Measurements from ENCODE around the gene LRRC75B. TPM values are rescaled to one million over a fixed set of nuclear protein-coding genes. Genes with fewer than 3 reads are reported as not detected.
"Not testable (repeated sequence)": the region's sequence is repeated elsewhere in the genome, so short reads cannot be mapped to it uniquely, and the experiment has no call there.

LRRC75B gene
- total and polyA plus RNA-seq, 9 donors = 8.0 to 14.9 (median 9.1) TPM

DNA sequence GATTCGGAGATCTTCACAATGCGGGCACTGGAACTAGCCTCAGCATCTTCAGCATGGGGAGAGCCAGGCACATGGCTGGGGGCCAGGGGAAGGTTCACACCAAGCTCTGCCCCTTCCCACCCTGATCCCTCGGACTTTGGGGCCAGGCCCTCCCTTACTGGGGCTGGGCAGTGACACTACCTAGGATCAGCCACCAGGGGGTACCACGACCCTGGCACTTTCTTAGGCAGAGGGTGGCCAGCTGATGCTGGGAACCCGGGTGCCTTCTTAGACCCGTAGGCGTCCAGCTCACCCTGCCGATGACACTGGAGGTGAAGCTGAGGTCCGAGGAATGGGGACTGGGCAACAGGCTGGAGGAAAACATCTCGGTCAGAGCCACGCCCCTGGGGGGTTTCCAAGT, 36.2 kb upstream of the LRRC75B start:
- no CpG with 5 or more reads among the region's 11 CpGs for WGBS (ENCODE audit: insufficient coverage)
- not testable (repeated sequence) for H3K27me3 ChIP-seq (ENCODE audit: control insufficient read depth, insufficient read depth, low read length); H3K4me3 ChIP-seq (ENCODE audit: low read length); H3K36me3 ChIP-seq (ENCODE audit: control insufficient read depth, insufficient read depth, low read length); H3K27ac ChIP-seq (ENCODE audit: low read length); H3K9me3 ChIP-seq (replicated peaks; ENCODE audit: control insufficient read depth, low read depth, low read length)
- H3K4me1 ChIP-seq (ENCODE audit: control insufficient read depth, insufficient read depth, low read length) = peaks cover 15% of the 10 kb centered on the region
- DNase-seq = peak; percentile 4

DNA sequence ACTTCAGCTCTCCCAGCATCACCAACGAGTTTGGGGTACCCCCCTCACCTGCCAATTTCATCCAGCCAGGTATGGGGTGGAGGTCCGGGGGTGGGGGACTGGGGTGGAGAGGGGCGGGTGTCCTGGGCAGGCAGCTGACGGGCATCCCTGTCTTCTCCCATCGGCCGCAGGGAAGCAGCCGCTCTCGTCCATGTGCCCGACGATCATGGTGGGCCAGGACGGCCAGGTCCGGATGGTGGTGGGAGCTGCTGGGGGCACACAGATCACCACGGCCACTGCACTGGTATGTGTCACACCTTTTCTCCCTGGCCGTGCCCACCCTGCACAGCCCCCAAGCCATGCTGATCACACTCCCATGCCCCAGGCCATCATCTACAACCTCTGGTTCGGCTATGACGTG, 35.0 kb upstream of the LRRC75B start:
- not testable (repeated sequence) for H3K27ac ChIP-seq (ENCODE audit: low read length); H3K9me3 ChIP-seq (replicated peaks; ENCODE audit: control insufficient read depth, low read depth, low read length); H3K36me3 ChIP-seq (ENCODE audit: control insufficient read depth, insufficient read depth, low read length); H3K27me3 ChIP-seq (ENCODE audit: control insufficient read depth, insufficient read depth, low read length); H3K4me3 ChIP-seq (ENCODE audit: low read length); DNase-seq
- peaks cover 11% of the 10 kb centered on the region for H3K4me1 ChIP-seq (ENCODE audit: control insufficient read depth, insufficient read depth, low read length)
- WGBS (ENCODE audit: insufficient coverage) = no CpG with 5 or more reads among the region's 16 CpGs

DNA sequence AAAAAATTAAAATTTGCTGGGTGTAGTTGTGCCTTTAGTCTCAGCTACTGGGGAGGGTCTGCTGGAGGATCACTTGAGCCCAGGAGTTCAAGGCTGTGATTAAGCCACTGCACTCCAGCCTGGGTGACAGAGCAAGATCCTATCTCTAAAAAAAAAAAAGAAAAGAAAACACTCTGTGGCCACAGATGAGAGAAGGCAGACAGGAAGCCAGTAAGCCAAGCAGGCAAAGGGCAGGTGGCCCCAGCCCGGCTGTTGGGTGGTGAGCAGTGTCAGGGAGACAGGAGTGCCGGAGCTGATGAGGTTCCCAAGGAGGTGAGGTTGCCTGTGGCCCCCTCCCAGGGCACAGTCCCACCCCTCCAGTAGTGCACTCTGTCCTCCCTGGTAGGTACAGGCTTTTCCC, 29.7 kb upstream of the LRRC75B start:
- not testable (repeated sequence) for H3K27me3 ChIP-seq (ENCODE audit: control insufficient read depth, insufficient read depth, low read length); H3K9me3 ChIP-seq (replicated peaks; ENCODE audit: control insufficient read depth, low read depth, low read length); H3K4me1 ChIP-seq (ENCODE audit: control insufficient read depth, insufficient read depth, low read length); DNase-seq; H3K36me3 ChIP-seq (ENCODE audit: control insufficient read depth, insufficient read depth, low read length); H3K27ac ChIP-seq (ENCODE audit: low read length); H3K4me3 ChIP-seq (ENCODE audit: low read length)
- 0% methylated on average over 1 of the region's 2 CpGs for WGBS (ENCODE audit: insufficient coverage)

DNA sequence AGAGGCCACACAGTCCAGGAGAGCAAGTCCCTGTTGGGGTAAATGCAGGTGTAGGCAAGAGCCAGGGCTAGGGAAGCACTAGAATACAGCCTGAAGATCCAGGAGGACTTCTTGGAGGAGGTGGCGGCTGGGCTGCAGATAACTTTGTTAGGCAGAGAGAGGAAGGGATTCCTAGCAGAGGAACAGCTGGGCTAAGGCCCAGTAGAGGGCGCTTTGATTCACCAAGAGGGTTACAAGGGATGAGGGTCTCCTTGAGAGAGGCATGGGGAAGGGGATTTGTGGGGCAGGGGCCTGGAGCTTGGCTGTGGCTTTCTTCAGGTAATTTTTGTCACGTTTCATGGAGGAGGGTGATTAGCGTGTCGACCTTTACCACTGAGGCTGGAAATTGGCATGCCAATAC, 28.4 kb upstream of the LRRC75B start:
- not testable (repeated sequence) for DNase-seq; H3K36me3 ChIP-seq (ENCODE audit: control insufficient read depth, insufficient read depth, low read length); H3K27ac ChIP-seq (ENCODE audit: low read length); H3K4me3 ChIP-seq (ENCODE audit: low read length); H3K27me3 ChIP-seq (ENCODE audit: control insufficient read depth, insufficient read depth, low read length); H3K4me1 ChIP-seq (ENCODE audit: control insufficient read depth, insufficient read depth, low read length); H3K9me3 ChIP-seq (replicated peaks; ENCODE audit: control insufficient read depth, low read depth, low read length)
- no CpG with 5 or more reads among the region's 5 CpGs for WGBS (ENCODE audit: insufficient coverage)

DNA sequence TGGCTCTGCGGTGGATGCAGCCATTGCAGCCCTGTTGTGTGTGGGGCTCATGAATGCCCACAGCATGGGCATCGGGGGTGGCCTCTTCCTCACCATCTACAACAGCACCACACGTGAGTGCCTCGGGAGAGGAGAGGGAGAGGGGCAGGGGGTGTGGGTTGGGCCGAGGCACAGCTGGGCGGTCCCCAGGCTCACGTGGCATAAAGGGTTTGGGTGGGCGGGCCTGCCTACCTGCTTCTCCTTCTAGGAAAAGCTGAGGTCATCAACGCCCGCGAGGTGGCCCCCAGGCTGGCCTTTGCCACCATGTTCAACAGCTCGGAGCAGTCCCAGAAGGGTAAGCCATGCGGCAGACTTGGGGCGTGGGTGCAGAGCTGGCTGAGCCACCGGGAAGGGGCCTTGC, 21.9 kb upstream of the LRRC75B start:
- not testable (repeated sequence) for DNase-seq; H3K27me3 ChIP-seq (ENCODE audit: control insufficient read depth, insufficient read depth, low read length); H3K4me3 ChIP-seq (ENCODE audit: low read length); H3K4me1 ChIP-seq (ENCODE audit: control insufficient read depth, insufficient read depth, low read length); H3K9me3 ChIP-seq (replicated peaks; ENCODE audit: control insufficient read depth, low read depth, low read length); H3K27ac ChIP-seq (ENCODE audit: low read length); H3K36me3 ChIP-seq (ENCODE audit: control insufficient read depth, insufficient read depth, low read length)
- WGBS (ENCODE audit: insufficient coverage) = 55% methylated on average over 7 of the region's 15 CpGs

DNA sequence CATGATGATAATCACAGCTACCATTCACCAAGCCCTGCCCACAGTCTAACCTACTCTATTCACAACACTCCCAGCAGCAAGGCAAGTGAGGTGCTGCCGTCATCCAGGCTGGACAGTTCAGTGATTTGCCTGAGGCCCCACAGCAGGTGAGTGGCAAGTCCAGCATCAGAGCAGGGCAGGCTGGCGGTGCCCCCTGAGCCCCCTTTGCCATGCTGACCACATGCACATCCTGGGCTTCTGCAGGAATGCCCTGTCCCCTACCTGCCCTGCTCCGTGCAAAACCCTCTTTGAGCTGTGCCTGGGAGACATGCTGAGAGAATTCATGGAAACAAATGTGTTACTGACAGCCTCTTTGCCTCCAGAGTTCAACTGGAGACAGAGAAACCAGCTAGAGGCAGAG, 17.0 kb upstream of the LRRC75B start:
- not testable (repeated sequence) for DNase-seq; H3K36me3 ChIP-seq (ENCODE audit: control insufficient read depth, insufficient read depth, low read length)
- 100% methylated on average over 1 of the region's 3 CpGs for WGBS (ENCODE audit: insufficient coverage)

DNA sequence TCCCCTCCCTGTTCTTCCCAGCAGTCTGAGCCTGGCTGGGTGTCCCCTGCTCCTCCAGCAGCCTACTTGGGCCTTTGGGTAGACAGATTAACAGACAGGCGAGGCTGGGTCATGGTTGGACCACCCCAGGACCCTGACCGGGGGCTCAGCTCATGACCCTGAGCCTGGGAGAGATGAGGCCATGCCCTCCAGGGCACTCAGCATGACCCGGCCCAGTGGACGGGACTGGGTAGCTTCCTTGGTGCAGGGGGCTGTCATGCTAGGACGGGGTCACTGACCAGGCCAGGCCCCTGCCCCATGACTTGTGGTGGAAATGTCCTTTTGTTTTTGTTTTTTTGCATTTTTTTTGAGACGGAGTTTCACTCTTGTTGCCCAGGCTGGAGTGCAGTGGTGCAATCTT, 15.5 kb upstream of the LRRC75B start:
- H3K4me3 ChIP-seq (ENCODE audit: low read length); H3K9me3 ChIP-seq (replicated peaks; ENCODE audit: control insufficient read depth, low read depth, low read length); H3K36me3 ChIP-seq (ENCODE audit: control insufficient read depth, insufficient read depth, low read length); DNase-seq; H3K4me1 ChIP-seq (ENCODE audit: control insufficient read depth, insufficient read depth, low read length); H3K27ac ChIP-seq (ENCODE audit: low read length); H3K27me3 ChIP-seq (ENCODE audit: control insufficient read depth, insufficient read depth, low read length): not testable (repeated sequence)
- WGBS (ENCODE audit: insufficient coverage) = 100% methylated on average over 2 of the region's 6 CpGs

More for the DNA sequence above, 17.0 kb upstream of the LRRC75B start:
- H3K9me3 ChIP-seq (replicated peaks; ENCODE audit: control insufficient read depth, low read depth, low read length); H3K27ac ChIP-seq (ENCODE audit: low read length); H3K27me3 ChIP-seq (ENCODE audit: control insufficient read depth, insufficient read depth, low read length); H3K4me1 ChIP-seq (ENCODE audit: control insufficient read depth, insufficient read depth, low read length); H3K4me3 ChIP-seq (ENCODE audit: low read length): not testable (repeated sequence)

DNA sequence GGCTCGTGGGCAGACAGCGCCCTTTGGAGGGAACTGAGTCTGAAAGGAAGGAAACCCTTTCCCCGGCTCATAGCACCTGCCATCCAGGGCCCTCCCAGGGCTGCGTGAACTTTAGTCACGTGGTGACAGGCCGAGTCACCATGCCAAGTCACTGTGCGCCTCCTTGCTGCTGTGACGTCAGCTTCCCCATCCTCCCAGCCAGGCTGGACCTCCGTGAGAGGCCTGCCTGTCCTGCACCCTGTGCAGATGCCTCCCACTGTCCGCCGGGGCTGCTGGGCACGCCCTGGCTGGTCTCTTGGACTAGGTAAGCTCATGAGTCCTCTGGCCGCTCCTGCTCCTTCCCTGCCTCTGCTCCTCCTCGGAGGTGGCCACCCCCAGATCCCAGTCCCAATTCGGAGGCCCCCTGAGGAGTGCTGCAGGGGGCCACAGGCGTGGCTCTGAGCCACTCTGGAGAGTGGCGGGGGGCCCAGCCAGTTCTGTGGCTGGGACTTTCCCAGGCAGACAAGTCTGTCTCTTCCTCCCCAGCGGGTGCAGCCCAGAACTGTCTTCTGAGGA, 14.6 kb upstream of the LRRC75B start:
- H3K36me3 ChIP-seq (ENCODE audit: control insufficient read depth, insufficient read depth, low read length); H3K27ac ChIP-seq (ENCODE audit: low read length); DNase-seq; H3K9me3 ChIP-seq (replicated peaks; ENCODE audit: control insufficient read depth, low read depth, low read length); H3K27me3 ChIP-seq (ENCODE audit: control insufficient read depth, insufficient read depth, low read length); H3K4me1 ChIP-seq (ENCODE audit: control insufficient read depth, insufficient read depth, low read length); H3K4me3 ChIP-seq (ENCODE audit: low read length): not testable (repeated sequence)
- 62% methylated on average over 16 of the region's 18 CpGs for WGBS (ENCODE audit: insufficient coverage)

DNA sequence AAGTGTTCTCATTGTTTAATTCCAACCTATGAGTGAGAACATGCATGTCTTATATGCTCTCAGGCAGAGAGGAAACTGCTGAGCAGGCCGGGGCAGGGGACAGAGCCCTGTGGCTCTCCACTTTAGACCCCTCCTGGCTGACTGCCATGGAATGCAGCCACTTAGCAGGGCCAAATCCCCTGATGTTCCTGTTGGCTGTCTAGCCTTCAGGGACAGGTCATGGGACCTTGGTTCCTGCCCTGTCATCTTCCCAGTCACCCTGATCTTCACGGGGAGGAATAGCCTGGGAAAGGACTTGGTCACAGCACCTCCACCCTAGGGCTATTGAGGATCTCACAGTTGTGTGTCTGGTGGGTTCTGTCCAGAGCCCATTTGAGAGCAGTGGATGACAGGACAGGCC, 13.5 kb upstream of the LRRC75B start:
- H3K36me3 ChIP-seq (ENCODE audit: control insufficient read depth, insufficient read depth, low read length); H3K4me3 ChIP-seq (ENCODE audit: low read length); DNase-seq; H3K9me3 ChIP-seq (replicated peaks; ENCODE audit: control insufficient read depth, low read depth, low read length); H3K27me3 ChIP-seq (ENCODE audit: control insufficient read depth, insufficient read depth, low read length); H3K4me1 ChIP-seq (ENCODE audit: control insufficient read depth, insufficient read depth, low read length); H3K27ac ChIP-seq (ENCODE audit: low read length): not testable (repeated sequence)
- WGBS (ENCODE audit: insufficient coverage) = 78% methylated on average over 1 of the region's 2 CpGs

DNA sequence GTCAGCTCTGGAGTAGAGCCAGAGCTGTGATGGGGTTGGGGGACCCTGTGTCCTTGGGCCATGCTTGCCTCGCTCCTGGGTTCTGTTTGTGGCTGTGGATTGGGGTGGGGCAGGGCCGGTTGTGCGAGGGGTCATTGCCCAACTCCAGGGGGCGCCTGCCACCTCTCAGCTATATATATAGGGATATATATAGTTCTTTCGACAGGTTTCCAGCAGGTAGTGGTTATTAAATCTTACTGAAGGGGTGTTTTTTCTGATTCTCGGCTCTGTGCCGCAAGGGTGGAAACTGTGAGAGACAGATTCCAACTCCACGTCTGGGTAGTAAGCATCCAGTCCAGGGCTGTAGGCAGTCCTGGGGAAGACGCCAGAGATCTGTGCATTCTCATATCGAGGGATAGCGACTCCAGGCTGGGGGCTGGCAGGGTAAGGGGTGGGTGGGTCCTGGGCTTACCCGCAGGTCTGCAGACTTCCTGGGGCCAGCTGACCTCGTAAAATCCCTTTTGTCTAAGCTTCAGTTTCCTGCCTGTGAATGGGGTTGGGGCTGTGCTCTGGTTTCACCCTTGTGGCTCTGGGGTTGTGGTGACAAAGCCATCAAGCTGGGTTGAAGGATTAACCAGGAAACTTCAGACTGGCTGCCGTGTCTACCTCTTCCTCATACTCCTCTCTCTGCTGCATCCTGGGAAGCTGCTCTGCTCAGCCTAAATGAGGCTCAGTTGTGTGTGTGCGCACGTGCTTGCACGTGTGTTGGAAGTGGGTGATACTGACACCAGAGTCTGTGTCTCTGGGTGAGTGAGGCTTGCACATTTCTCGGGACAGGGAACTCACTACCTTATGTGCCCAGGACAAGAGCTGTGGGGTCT, 11.1 kb upstream of the LRRC75B start:
- H3K27ac ChIP-seq (ENCODE audit: low read length); H3K9me3 ChIP-seq (replicated peaks; ENCODE audit: control insufficient read depth, low read depth, low read length); H3K4me3 ChIP-seq (ENCODE audit: low read length); H3K27me3 ChIP-seq (ENCODE audit: control insufficient read depth, insufficient read depth, low read length); DNase-seq; H3K4me1 ChIP-seq (ENCODE audit: control insufficient read depth, insufficient read depth, low read length); H3K36me3 ChIP-seq (ENCODE audit: control insufficient read depth, insufficient read depth, low read length): not testable (repeated sequence)
- 9% methylated on average over 4 of the region's 18 CpGs for WGBS (ENCODE audit: insufficient coverage)

All from muscle of leg (tissue), 11 donors.